NCI-H1694 treated with DMSO at 0.1 percent for 48 hours (cell line): ENCODE data around the gene PREX1.

ENCODE experiments used
- DNase-seq: peaks from one replicate; lab custom pipeline; 2025; lab: John Stamatoyannopoulos, UW

PREX1 gene

GRCh38 chr20:48794816-48795457 lies 32.9 kb downstream of the PREX1 start:
- no peak for DNase-seq

GRCh38 chr20:48794360-48794759 lies 33.4 kb downstream of the PREX1 start:
- no peak for DNase-seq

GRCh38 chr20:48793776-48794175 lies 34.0 kb downstream of the PREX1 start:
- no peak for DNase-seq

- no peak for DNase-seq
Observed at GRCh38 chr20:48791666-48792071, 36.1 kb downstream of the PREX1 start.

GRCh38 chr20:48791014-48791413 lies 36.8 kb downstream of the PREX1 start:
- DNase-seq: peak; percentile 96

GRCh38 chr20:48790473-48791003 lies 37.3 kb downstream of the PREX1 start:
- DNase-seq: no peak

- DNase-seq: no peak
Observed at GRCh38 chr20:48789781-48790472, 37.9 kb downstream of the PREX1 start.

- DNase-seq: no peak
Observed at GRCh38 chr20:48789185-48789668, 38.6 kb downstream of the PREX1 start.

- DNase-seq: no peak
Observed at GRCh38 chr20:48788486-48789072, 39.2 kb downstream of the PREX1 start.

- no peak for DNase-seq
Observed at GRCh38 chr20:48787861-48788375, 39.9 kb downstream of the PREX1 start.

GRCh38 chr20:48786951-48787705 lies 40.7 kb downstream of the PREX1 start:
- no peak for DNase-seq

- DNase-seq: no peak
Observed at GRCh38 chr20:48785801-48786200, 42.0 kb downstream of the PREX1 start.

GRCh38 chr20:48785256-48785655 lies 42.5 kb downstream of the PREX1 start:
- no peak for DNase-seq

- no peak for DNase-seq
Observed at GRCh38 chr20:48784273-48784641, 43.5 kb downstream of the PREX1 start.

GRCh38 chr20:48783533-48784272 lies 44.1 kb downstream of the PREX1 start:
- no peak for DNase-seq

GRCh38 chr20:48782901-48783308 lies 44.9 kb downstream of the PREX1 start:
- no peak for DNase-seq

- no peak for DNase-seq
Observed at GRCh38 chr20:48782053-48782452, 45.7 kb downstream of the PREX1 start.

GRCh38 chr20:48781634-48782033 lies 46.2 kb downstream of the PREX1 start:
- DNase-seq: no peak

- DNase-seq: no peak
Observed at GRCh38 chr20:48779435-48779834, 48.4 kb downstream of the PREX1 start.

GRCh38 chr20:48777821-48778220 lies 50.0 kb downstream of the PREX1 start:
- no peak for DNase-seq

GRCh38 chr20:48777005-48777404 lies 50.8 kb downstream of the PREX1 start:
- DNase-seq: no peak
